ENCODE data around the gene OR2T27. TPM values are rescaled to one million over a fixed set of nuclear protein-coding genes. Genes with fewer than 3 reads are reported as not detected.

Gene OR2T27
- total and polyA plus RNA-seq, 2 experiments from 2014 or later: not detected

DNA sequence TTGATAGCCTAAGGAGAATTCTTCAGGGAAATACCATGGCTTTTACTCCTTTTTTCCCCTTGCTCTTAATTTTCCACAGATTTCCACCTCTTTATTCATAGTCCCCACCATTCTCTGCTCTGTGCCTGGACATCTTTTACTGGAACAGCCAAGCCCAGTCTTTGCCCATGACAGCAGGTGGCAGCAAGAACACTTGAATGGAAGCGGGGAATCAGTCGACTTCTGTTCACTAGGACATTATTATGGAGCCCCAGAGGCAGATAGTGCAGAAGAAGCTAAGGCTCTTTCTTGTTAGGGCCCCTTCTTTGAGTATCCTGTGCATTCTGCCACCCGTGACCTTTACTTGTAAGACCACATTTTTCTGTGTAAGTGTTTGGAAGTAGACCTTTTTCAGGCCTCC lies 40.9 kb upstream of the OR2T27 start (continued):
- TF ChIP-seq, protein P1, sequence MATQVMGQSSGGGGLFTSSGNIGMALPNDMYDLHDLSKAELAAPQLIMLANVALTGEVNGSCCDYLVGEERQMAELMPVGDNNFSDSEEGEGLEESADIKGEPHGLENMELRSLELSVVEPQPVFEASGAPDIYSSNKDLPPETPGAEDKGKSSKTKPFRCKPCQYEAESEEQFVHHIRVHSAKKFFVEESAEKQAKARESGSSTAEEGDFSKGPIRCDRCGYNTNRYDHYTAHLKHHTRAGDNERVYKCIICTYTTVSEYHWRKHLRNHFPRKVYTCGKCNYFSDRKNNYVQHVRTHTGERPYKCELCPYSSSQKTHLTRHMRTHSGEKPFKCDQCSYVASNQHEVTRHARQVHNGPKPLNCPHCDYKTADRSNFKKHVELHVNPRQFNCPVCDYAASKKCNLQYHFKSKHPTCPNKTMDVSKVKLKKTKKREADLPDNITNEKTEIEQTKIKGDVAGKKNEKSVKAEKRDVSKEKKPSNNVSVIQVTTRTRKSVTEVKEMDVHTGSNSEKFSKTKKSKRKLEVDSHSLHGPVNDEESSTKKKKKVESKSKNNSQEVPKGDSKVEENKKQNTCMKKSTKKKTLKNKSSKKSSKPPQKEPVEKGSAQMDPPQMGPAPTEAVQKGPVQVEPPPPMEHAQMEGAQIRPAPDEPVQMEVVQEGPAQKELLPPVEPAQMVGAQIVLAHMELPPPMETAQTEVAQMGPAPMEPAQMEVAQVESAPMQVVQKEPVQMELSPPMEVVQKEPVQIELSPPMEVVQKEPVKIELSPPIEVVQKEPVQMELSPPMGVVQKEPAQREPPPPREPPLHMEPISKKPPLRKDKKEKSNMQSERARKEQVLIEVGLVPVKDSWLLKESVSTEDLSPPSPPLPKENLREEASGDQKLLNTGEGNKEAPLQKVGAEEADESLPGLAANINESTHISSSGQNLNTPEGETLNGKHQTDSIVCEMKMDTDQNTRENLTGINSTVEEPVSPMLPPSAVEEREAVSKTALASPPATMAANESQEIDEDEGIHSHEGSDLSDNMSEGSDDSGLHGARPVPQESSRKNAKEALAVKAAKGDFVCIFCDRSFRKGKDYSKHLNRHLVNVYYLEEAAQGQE (IDR thresholded peaks at IDR 0.05; ENCODE audit: unreplicated experiment): no peak
- TF ChIP-seq EZH2phosphoT487 (IDR thresholded peaks at IDR 0.05; ENCODE audit: unreplicated experiment) (no peak), ZNF114 (CRISPR knock-in tag; IDR thresholded peaks at IDR 0.05) (no peak), NANOG (IDR thresholded peaks at IDR 0.05; ENCODE audit: borderline replicate concordance) (no peak)
- TF ChIP-seq, protein P2, sequence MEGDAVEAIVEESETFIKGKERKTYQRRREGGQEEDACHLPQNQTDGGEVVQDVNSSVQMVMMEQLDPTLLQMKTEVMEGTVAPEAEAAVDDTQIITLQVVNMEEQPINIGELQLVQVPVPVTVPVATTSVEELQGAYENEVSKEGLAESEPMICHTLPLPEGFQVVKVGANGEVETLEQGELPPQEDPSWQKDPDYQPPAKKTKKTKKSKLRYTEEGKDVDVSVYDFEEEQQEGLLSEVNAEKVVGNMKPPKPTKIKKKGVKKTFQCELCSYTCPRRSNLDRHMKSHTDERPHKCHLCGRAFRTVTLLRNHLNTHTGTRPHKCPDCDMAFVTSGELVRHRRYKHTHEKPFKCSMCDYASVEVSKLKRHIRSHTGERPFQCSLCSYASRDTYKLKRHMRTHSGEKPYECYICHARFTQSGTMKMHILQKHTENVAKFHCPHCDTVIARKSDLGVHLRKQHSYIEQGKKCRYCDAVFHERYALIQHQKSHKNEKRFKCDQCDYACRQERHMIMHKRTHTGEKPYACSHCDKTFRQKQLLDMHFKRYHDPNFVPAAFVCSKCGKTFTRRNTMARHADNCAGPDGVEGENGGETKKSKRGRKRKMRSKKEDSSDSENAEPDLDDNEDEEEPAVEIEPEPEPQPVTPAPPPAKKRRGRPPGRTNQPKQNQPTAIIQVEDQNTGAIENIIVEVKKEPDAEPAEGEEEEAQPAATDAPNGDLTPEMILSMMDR (conservative IDR thresholded peaks at IDR 0.05; ENCODE audit: low read depth in 2 of 2): no peak
- TF ChIP-seq, protein P3, sequence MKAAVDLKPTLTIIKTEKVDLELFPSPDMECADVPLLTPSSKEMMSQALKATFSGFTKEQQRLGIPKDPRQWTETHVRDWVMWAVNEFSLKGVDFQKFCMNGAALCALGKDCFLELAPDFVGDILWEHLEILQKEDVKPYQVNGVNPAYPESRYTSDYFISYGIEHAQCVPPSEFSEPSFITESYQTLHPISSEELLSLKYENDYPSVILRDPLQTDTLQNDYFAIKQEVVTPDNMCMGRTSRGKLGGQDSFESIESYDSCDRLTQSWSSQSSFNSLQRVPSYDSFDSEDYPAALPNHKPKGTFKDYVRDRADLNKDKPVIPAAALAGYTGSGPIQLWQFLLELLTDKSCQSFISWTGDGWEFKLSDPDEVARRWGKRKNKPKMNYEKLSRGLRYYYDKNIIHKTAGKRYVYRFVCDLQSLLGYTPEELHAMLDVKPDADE (IDR thresholded peaks at IDR 0.05): no peak

DNA sequence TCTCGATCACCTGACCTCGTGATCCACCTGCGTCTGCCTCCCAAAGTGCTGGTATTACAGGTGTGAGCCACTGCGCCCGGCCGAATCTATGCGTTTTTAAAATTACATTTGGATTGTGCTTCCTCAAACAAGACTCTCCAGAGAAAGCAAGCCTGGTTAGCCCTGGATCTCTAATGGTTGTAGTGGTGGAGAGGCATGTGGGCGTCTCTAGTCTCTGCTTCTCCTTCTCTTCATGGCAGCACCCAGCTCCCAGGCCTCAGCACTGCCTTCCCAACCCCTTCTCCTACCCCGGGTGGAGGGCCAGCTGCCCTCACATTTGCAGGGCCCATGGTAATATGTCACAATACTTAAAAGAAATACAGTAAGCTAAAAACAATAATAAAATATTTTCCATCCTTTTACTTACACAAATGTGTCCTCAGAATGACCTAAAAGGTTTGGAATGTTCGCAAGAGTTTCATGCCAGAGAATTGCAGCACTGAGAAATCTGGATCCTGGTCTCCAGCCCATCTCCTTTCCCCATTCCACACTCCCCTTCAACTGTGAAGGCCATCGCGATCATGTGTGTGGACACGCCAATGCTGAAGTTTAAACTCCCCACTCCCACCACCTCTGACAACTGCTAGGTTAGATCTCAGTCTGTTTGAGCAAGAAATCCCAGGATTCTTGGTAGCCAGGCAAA lies 40.3 kb upstream of the OR2T27 start:
- H3K27ac ChIP-seq (ENCODE audit: low read depth): no peak overlapping the region
- Mint-ChIP-seq H3K9me3 (peaks cover 96% of the 10 kb centered on the region), H3K27ac (no peak overlapping the region), H3K27me3 (ENCODE audit: insufficient read depth, low read depth, poor library complexity) (no peaks in the 10 kb centered on the region), H3K4me1 (no peaks in the 10 kb centered on the region), H3K4me3 (no peak overlapping the region), H3K36me3 (ENCODE audit: low read depth) (peaks cover 40% of the 10 kb centered on the region)
- no peaks in the 10 kb centered on the region for H3F3A ChIP-seq (replicated peaks; ENCODE audit: low read depth)
- no peaks in the 10 kb centered on the region for H3K79me2 ChIP-seq (replicated peaks; ENCODE audit: insufficient read depth)
- no peak for DNase-seq (ENCODE audit: low spot score)
- no peak for ATAC-seq
- H3K4me1 ChIP-seq (ENCODE audit: insufficient read depth): no peaks in the 10 kb centered on the region
- no peaks in the 10 kb centered on the region for H4K20me1 ChIP-seq (replicated peaks; ENCODE audit: insufficient read depth)
- no peak overlapping the region for H3K4me2 ChIP-seq
- H2AFZ ChIP-seq: no peak overlapping the region
- no peaks in the 10 kb centered on the region for H3K9me2 ChIP-seq (ENCODE audit: insufficient read depth)
- no peaks in the 10 kb centered on the region for H3K27me3 ChIP-seq (ENCODE audit: insufficient read depth)
- peaks cover 10% of the 10 kb centered on the region; the same call in 1 of the 2 replicates for H3K36me3 ChIP-seq (ENCODE audit: insufficient read depth)
- no peak overlapping the region for H3K4me3 ChIP-seq
- TF ChIP-seq EZH2 (IDR thresholded peaks at IDR 0.05; ENCODE audit: low read depth, unreplicated experiment) (no peak), POLR2AphosphoS5 (IDR thresholded peaks at IDR 0.05; ENCODE audit: low read depth) (no peak), NANOG (IDR thresholded peaks at IDR 0.05; ENCODE audit: borderline replicate concordance) (no peak), ZNF331 (CRISPR knock-in tag; IDR thresholded peaks at IDR 0.05; ENCODE audit: low read depth) (no peak), STAT1 (IDR thresholded peaks at IDR 0.05; ENCODE audit: unreplicated experiment) (no peak), ZNF114 (CRISPR knock-in tag; IDR thresholded peaks at IDR 0.05) (no peak)
- TF ChIP-seq, protein P2 (conservative IDR thresholded peaks at IDR 0.05; ENCODE audit: low read depth in 2 of 2): no peak
